ENCODE results near the gene ARMH2.

GRCh38 chr6:24779416-24780016, 19.2 kb downstream of the ARMH2 start:
- no peak for TF ChIP-seq ESRRG (CRISPR knock-in tag; IDR thresholded peaks at IDR 0.05)
- TF ChIP-seq ZFP3 (CRISPR knock-in tag; IDR thresholded peaks at IDR 0.05) = no peak
- no peak for TF ChIP-seq PATZ1 (CRISPR knock-in tag; IDR thresholded peaks at IDR 0.05; ENCODE audit: borderline replicate concordance)

Measured in SK-N-SH treated with all-trans-retinoic acid at 6 μM for 48 hours (cell line).